ENCODE results near the gene LPCAT1.
"Not testable (repeated sequence)": the region's sequence is repeated elsewhere in the genome, so short reads cannot be mapped to it uniquely, and the experiment has no call there.

LPCAT1 gene

GRCh38 chr5:1431896-1432295 is 91.9 kb downstream of the LPCAT1 start:
- in situ Hi-C loops (cut with HindIII; ENCODE audit: low sequenced_read_pairs), result no loop called here

- in situ Hi-C loops (cut with HindIII; ENCODE audit: low sequenced_read_pairs), result no loop called here
Observed at GRCh38 chr5:1431021-1431811, 92.5 kb downstream of the LPCAT1 start.

GRCh38 chr5:1430121-1430795 is 93.5 kb downstream of the LPCAT1 start:
- in situ Hi-C loops (cut with HindIII; ENCODE audit: low sequenced_read_pairs), result no loop called here

- in situ Hi-C loops (cut with HindIII; ENCODE audit: low sequenced_read_pairs), result no loop called here
Observed at GRCh38 chr5:1429496-1429895, 94.3 kb downstream of the LPCAT1 start.

- in situ Hi-C loops (cut with HindIII; ENCODE audit: low sequenced_read_pairs), result no loop called here
Observed at GRCh38 chr5:1429066-1429465, 94.7 kb downstream of the LPCAT1 start.

GRCh38 chr5:1428107-1428506 is 95.7 kb downstream of the LPCAT1 start:
- in situ Hi-C loops (cut with HindIII; ENCODE audit: low sequenced_read_pairs), result no loop called here

GRCh38 chr5:1424716-1425115 is 99.0 kb downstream of the LPCAT1 start:
- in situ Hi-C loops (cut with HindIII; ENCODE audit: low sequenced_read_pairs), result no loop called here

GRCh38 chr5:1423901-1424603 is 99.7 kb downstream of the LPCAT1 start:
- in situ Hi-C loops (cut with HindIII; ENCODE audit: low sequenced_read_pairs), result no loop called here

- in situ Hi-C loops (cut with HindIII; ENCODE audit: low sequenced_read_pairs), result not testable (repeated sequence)
Observed at GRCh38 chr5:1422522-1422921, 101.2 kb downstream of the LPCAT1 start.

GRCh38 chr5:1421521-1422341 is 102.0 kb downstream of the LPCAT1 start:
- in situ Hi-C loops (cut with HindIII; ENCODE audit: low sequenced_read_pairs), result no loop called here

- in situ Hi-C loops (cut with HindIII; ENCODE audit: low sequenced_read_pairs), result no loop called here
Observed at GRCh38 chr5:1420211-1421195, 103.3 kb downstream of the LPCAT1 start.

- in situ Hi-C loops (cut with HindIII; ENCODE audit: low sequenced_read_pairs), result no loop called here
Observed at GRCh38 chr5:1419476-1420210, 104.1 kb downstream of the LPCAT1 start.

GRCh38 chr5:1418921-1419280 is 104.9 kb downstream of the LPCAT1 start:
- in situ Hi-C loops (cut with HindIII; ENCODE audit: low sequenced_read_pairs), result no loop called here

GRCh38 chr5:1418238-1418920 is 105.4 kb downstream of the LPCAT1 start:
- in situ Hi-C loops (cut with HindIII; ENCODE audit: low sequenced_read_pairs), result no loop called here

- in situ Hi-C loops (cut with HindIII; ENCODE audit: low sequenced_read_pairs), result no loop called here
Observed at GRCh38 chr5:1417586-1418225, 106.1 kb downstream of the LPCAT1 start.

GRCh38 chr5:1416856-1417469 is 106.8 kb downstream of the LPCAT1 start:
- in situ Hi-C loops (cut with HindIII; ENCODE audit: low sequenced_read_pairs), result no loop called here

GRCh38 chr5:1415626-1416360 is 108.0 kb downstream of the LPCAT1 start:
- in situ Hi-C loops (cut with HindIII; ENCODE audit: low sequenced_read_pairs), result no loop called here
